Lung microvascular endothelial cell (primary cell): ENCODE measurements around the gene CHRNE. TPM values are rescaled to one million over a fixed set of nuclear protein-coding genes. Genes with fewer than 3 reads are reported as not detected.
A peak's percentile ranks its signal among the peaks of the same experiment; 100 is the strongest.

Experiments used
- DNase-seq, 2 donors: peaks; one replicate each; pipeline versions ENCODE4 v3.0.0 to v3.0.0-alpha.2; 2010; ENCODE audit warnings: low read depth in 2 of 2
- total RNA-seq: library from RNA; depleted of rRNA; stranded (reverse); fragments of >200 nt; gene quantifications from 2 replicates; pipeline ENCODE4 v1.2.1, GENCODE V29; 2014

The CHRNE gene
- total RNA-seq, result 0.65 and 1.4 TPM in 2 replicates

- DNase-seq, result peak; percentile 80 to 90
Measured at GRCh38 chr17:4903051-4903818, at the start of gene CHRNE. TSS of gene CHRNE (minus strand) at chr17:4903098. CDS start at chr17:4903063, 35 bp downstream.

GRCh38 chr17:4951486-4951885 lies 48.6 kb upstream of the CHRNE start:
- DNase-seq, result no peak

GRCh38 chr17:4950746-4951204 lies 47.9 kb upstream of the CHRNE start, which contains the start of gene ENO3:
TSS of gene ENO3 (plus strand) at chr17:4951119. CDS start at chr17:4951830, 711 bp downstream.
- no peak for DNase-seq

GRCh38 chr17:4950075-4950745 lies 47.3 kb upstream of the CHRNE start:
- DNase-seq, result peak; percentile 50 to 57

- DNase-seq, result peak; percentile 42 to 74
Measured at GRCh38 chr17:4949321-4950074, 46.6 kb upstream of the CHRNE start.

- peak; percentile 89 for DNase-seq
Measured at GRCh38 chr17:4948931-4949320, 46.0 kb upstream of the CHRNE start.

GRCh38 chr17:4948166-4948930 lies 45.5 kb upstream of the CHRNE start, which contains the start of gene PFN1:
TSS of gene PFN1 (minus strand) at chr17:4948530. CDS start at chr17:4948394, 136 bp downstream.
- peak; percentile 90 to 95 for DNase-seq

- peak; percentile 64 to 66 for DNase-seq
Measured at GRCh38 chr17:4947411-4948165, 44.7 kb upstream of the CHRNE start.

GRCh38 chr17:4947010-4947410 lies 44.1 kb upstream of the CHRNE start:
- DNase-seq, result peak in 1 of 2 donors; percentile 33

- no peak for DNase-seq
Measured at GRCh38 chr17:4946312-4946976, 43.5 kb upstream of the CHRNE start.

GRCh38 chr17:4945944-4946280 lies 43.0 kb upstream of the CHRNE start:
- no peak for DNase-seq

GRCh38 chr17:4945176-4945943 lies 42.5 kb upstream of the CHRNE start:
- DNase-seq, result peak; percentile 66 to 90

- DNase-seq, result no peak
Measured at GRCh38 chr17:4944554-4945175, 41.8 kb upstream of the CHRNE start.

- DNase-seq, result no peak
Measured at GRCh38 chr17:4944163-4944553, 41.3 kb upstream of the CHRNE start.

- DNase-seq, result peak in 1 of 2 donors; percentile 10
Measured at GRCh38 chr17:4942760-4943508, 40.0 kb upstream of the CHRNE start.

GRCh38 chr17:4941319-4941610 lies 38.4 kb upstream of the CHRNE start:
- DNase-seq, result no peak

- DNase-seq, result peak; percentile 15 to 35
Measured at GRCh38 chr17:4940555-4941318, 37.8 kb upstream of the CHRNE start.
